Fibroblast of lung (primary cell): ENCODE data around the gene COLGALT1. TPM values are rescaled to one million over a fixed set of nuclear protein-coding genes. Genes with fewer than 3 reads are reported as not detected.

Experiments
- DNase-seq, 2 donors: peaks; one replicate each; pipeline versions ENCODE4 v3.0.0 to v3.0.0-alpha.2; 2010; ENCODE audit warnings: low read depth in 2 of 2
- H2AFZ ChIP-seq: 2 replicates; pipeline ENCODE4 v1.5.1; 2012; ENCODE audit warnings: low read length, control low read depth, inconsistent platforms
- H3K27ac ChIP-seq: 2 replicates; pipeline ENCODE4 v1.5.1; 2011; ENCODE audit warnings: low read length, control low read depth; ENCODE audit not compliant: insufficient read depth
- H3K27me3 ChIP-seq: 2 replicates; pipeline ENCODE4 v1.5.1; 2011; ENCODE audit warnings: mild to moderate bottlenecking, low read length; ENCODE audit not compliant: control insufficient read depth, insufficient read depth
- H3K36me3 ChIP-seq: 2 replicates; pipeline ENCODE4 v1.5.1; 2011; ENCODE audit warnings: low read length; ENCODE audit not compliant: control insufficient read depth, insufficient read depth
- H3K4me1 ChIP-seq: 2 replicates; pipeline ENCODE4 v1.5.1; 2011; ENCODE audit warnings: low read length; ENCODE audit not compliant: control insufficient read depth, insufficient read depth; ENCODE audit errors: extremely low read depth
- H3K4me2 ChIP-seq: 2 replicates; pipeline ENCODE4 v1.5.1; 2011; ENCODE audit warnings: low read length, control low read depth; ENCODE audit not compliant: insufficient read depth; ENCODE audit errors: extremely low read depth
- H3K4me3 ChIP-seq, 4 experiments: fragments of 200-600 bp in 1 of 4; sonication (generic) in 1 of 4; replicated peaks in 1 of 4; 2 replicates each; pipeline ENCODE4 v1.5.1; 2011 to 2016; ENCODE audit warnings: low read length in 4 of 4, low read depth in 3 of 4, mild to moderate bottlenecking in 3 of 4, control low read depth in 2 of 4, inconsistent platforms in 1 of 4, mixed read lengths in 1 of 4; ENCODE audit not compliant: insufficient read depth in 1 of 4; ENCODE audit errors: control extremely low read depth in 1 of 4
- H3K79me2 ChIP-seq: 2 replicates; pipeline ENCODE4 v1.5.1; 2012; ENCODE audit warnings: mild to moderate bottlenecking, low read length, inconsistent platforms; ENCODE audit not compliant: control insufficient read depth, insufficient read depth
- H3K9ac ChIP-seq: 2 replicates; pipeline ENCODE4 v1.5.1; 2011; ENCODE audit warnings: mild to moderate bottlenecking, low read length, control low read depth; ENCODE audit not compliant: insufficient read depth
- H3K9me3 ChIP-seq: 2 replicates; pipeline ENCODE4 v1.5.1; 2012; ENCODE audit warnings: low read depth, low read length; ENCODE audit not compliant: control insufficient read depth, insufficient read depth
- H4K20me1 ChIP-seq: 2 replicates; pipeline ENCODE4 v1.5.1; 2011; ENCODE audit warnings: low read length; ENCODE audit not compliant: control insufficient read depth, insufficient read depth; ENCODE audit errors: extremely low read depth
- CTCF ChIP-seq, 2 donors: IDR thresholded peaks in 1 of 2; conservative IDR thresholded peaks in 1 of 2; 1 replicate in 1 of 2; 2 replicates in 1 of 2; pipeline ENCODE4 v1.5.1; 2011 to 2012; ENCODE audit warnings: low read length in 2 of 2, control low read depth in 1 of 2, inconsistent platforms in 1 of 2, low read depth in 1 of 2, mild to moderate bottlenecking in 1 of 2
- EZH2 ChIP-seq: IDR thresholded peaks from 2 replicates; pipeline ENCODE4 v1.5.1; 2012; ENCODE audit warnings: low read length, control low read depth, mild to moderate bottlenecking; ENCODE audit errors: missing control alignments
- polyA plus RNA-seq, 2 donors: library from polyadenylated mRNA; depleted of rRNA in 1 of 2; stranded (reverse) in 1 of 2; unstranded in 1 of 2; fragments of >200 nt; gene quantifications; 2 replicates each; pipeline ENCODE4 v1.2.1, GENCODE V29; 2011 to 2012; ENCODE audit warnings: missing spikeins in 1 of 2
- total RNA-seq: library from RNA; depleted of rRNA; stranded (reverse); fragments of >200 nt; gene quantifications from 2 replicates; pipeline ENCODE4 v1.2.1, GENCODE V29; 2014

COLGALT1 gene
- total and polyA plus RNA-seq, 2 donors (not counting 1 experiment from before 2014, with no cell fraction given): 96.9 to 103 TPM

GRCh38 chr19:17530586-17530985 is 24.9 kb upstream of the COLGALT1 start:
- no peak overlapping the region for H3K27ac ChIP-seq
- no peak overlapping the region for H3K4me2 ChIP-seq
- no peak overlapping the region for H3K4me3 ChIP-seq
- H3K9ac ChIP-seq: no peak overlapping the region
- no peaks in the 10 kb centered on the region for H3K27me3 ChIP-seq
- no peak for DNase-seq
- H4K20me1 ChIP-seq: no peaks in the 10 kb centered on the region
- H3K79me2 ChIP-seq: no peaks in the 10 kb centered on the region
- no peak for TF ChIP-seq CTCF (conservative IDR thresholded peaks at IDR 0.05 in 1 of 2, IDR thresholded peaks at IDR 0.05 in 1 of 2; ENCODE audit: low read depth in 1 of 2, low read length in 2 of 2)
- TF ChIP-seq EZH2: no peak
- H3K4me1 ChIP-seq: no peaks in the 10 kb centered on the region
- H3K36me3 ChIP-seq: no peaks in the 10 kb centered on the region
- no peak overlapping the region for H2AFZ ChIP-seq
- no peaks in the 10 kb centered on the region for H3K9me3 ChIP-seq

GRCh38 chr19:17532116-17532515 is 23.3 kb upstream of the COLGALT1 start:
- no peak overlapping the region for H3K4me3 ChIP-seq
- H3K36me3 ChIP-seq: no peaks in the 10 kb centered on the region
- H4K20me1 ChIP-seq: no peaks in the 10 kb centered on the region
- no peak for TF ChIP-seq EZH2
- no peak for TF ChIP-seq CTCF (conservative IDR thresholded peaks at IDR 0.05 in 1 of 2, IDR thresholded peaks at IDR 0.05 in 1 of 2; ENCODE audit: low read depth in 1 of 2, low read length in 2 of 2)
- H3K79me2 ChIP-seq: no peaks in the 10 kb centered on the region
- no peak for DNase-seq
- H3K4me2 ChIP-seq: no peak overlapping the region
- H3K9me3 ChIP-seq: no peaks in the 10 kb centered on the region
- H3K4me1 ChIP-seq: no peaks in the 10 kb centered on the region
- no peaks in the 10 kb centered on the region for H3K27me3 ChIP-seq
- H3K27ac ChIP-seq: no peak overlapping the region
- H3K9ac ChIP-seq: no peak overlapping the region
- no peak overlapping the region for H2AFZ ChIP-seq

- no peaks in the 10 kb centered on the region for H4K20me1 ChIP-seq
- H3K9me3 ChIP-seq: no peaks in the 10 kb centered on the region
- H3K79me2 ChIP-seq: no peaks in the 10 kb centered on the region
Measured at GRCh38 chr19:17532557-17532956, 22.9 kb upstream of the COLGALT1 start.

More at GRCh38 chr19:17532557-17532956, 22.9 kb upstream of the COLGALT1 start:
- H3K4me2 ChIP-seq: no peak overlapping the region
- no peak overlapping the region for H3K4me3 ChIP-seq
- H2AFZ ChIP-seq: no peak overlapping the region
- H3K36me3 ChIP-seq: no peaks in the 10 kb centered on the region
- no peak overlapping the region for H3K9ac ChIP-seq
- no peak overlapping the region for H3K27ac ChIP-seq
- H3K4me1 ChIP-seq: no peaks in the 10 kb centered on the region
- no peak for TF ChIP-seq EZH2
- TF ChIP-seq CTCF (conservative IDR thresholded peaks at IDR 0.05 in 1 of 2, IDR thresholded peaks at IDR 0.05 in 1 of 2; ENCODE audit: low read depth in 1 of 2, low read length in 2 of 2): no peak
- no peaks in the 10 kb centered on the region for H3K27me3 ChIP-seq
- DNase-seq: no peak
